Nasal cavity respiratory epithelium epithelial cell of viscerocranial mucosa (primary cell): ENCODE measurements around the gene NRCAM. TPM values are rescaled to one million over a fixed set of nuclear protein-coding genes. Genes with fewer than 3 reads are reported as not detected.

Experiments
- total RNA-seq: library from RNA; depleted of rRNA; stranded (reverse); fragments of >200 nt; gene quantifications from 2 replicates; pipeline ENCODE4 v1.2.3, GENCODE V29; 2014

The NRCAM gene
- 7.2 and 49.5 TPM in 2 replicates for total RNA-seq

DNA sequence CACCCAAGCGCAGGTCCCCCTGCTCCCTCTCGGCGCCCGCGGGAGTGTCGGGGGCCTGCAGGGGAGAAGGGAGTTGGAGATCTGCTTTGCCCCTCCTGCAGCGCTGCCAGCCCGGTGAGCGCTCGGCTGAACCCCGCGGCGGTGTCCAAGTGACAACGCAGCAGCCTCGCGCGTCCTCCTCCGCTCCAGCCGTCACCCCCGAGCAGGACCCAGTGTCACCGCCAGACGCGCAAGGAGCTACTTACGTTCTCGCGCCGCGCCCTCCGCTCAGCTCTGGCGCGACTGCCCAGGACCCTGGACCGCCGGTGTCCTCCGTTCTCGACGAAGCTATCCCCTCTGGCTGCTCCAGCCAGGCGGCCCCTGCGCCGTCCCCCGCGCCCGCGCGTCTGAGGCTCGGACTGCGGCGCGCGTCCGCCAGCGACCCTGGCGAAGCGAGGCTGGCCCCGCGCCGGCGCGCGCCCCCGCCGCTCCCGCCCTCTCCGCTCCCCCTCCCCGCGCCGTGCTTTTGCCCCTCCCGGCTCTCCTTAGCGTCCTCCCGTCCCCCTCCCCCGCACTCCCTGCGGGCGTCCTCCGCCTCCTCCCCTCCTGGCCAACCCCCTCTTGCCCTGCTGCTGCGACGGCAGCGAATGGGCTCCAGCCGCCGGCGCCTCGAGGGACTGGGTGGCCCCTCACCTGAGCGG, at the start of gene NRCAM:
Gene NRCAM (minus strand): TSS at position 439 of the 680 bp plus-strand sequence. CDS start 216,372 bp downstream, outside the sequence.

DNA sequence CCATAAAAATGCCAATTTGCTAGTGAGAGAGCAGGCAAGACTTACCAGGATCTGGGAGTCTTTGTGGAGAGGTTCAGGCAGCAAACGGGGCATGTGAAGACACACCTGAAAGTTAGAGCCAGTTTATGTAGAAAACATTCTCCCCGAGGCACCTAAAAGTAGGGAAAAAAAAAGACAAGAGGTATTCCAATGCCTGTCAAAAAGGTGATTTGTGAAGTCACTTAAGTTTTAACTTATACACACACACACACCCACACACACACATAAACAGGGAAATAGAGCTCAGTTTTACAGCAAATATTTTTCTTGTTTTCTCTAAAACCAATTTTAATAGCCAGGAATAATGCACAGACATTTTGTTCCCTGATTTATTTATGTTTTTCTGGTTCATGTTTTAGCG, 326.0 kb downstream of the NRCAM start, which contains the start of gene LAMB4:
Gene LAMB4 (minus strand): TSS at position 101 of the 400 bp plus-strand sequence. CDS start 7,197 bp downstream, outside the sequence.

Other genes with a start within 250 kb of the NRCAM start
- 47.5 and 51.5 TPM in 2 replicates for gene PNPLA8, start 69.7 kb upstream of the NRCAM start, total RNA-seq
- gene THAP5, start 113.3 kb upstream of the NRCAM start, total RNA-seq: 27.7 and 36.9 TPM in 2 replicates
- gene DNAJB9, start 113.4 kb upstream of the NRCAM start, total RNA-seq: 66.4 and 182 TPM in 2 replicates